ENCODE results near the gene TRIM38. TPM values are rescaled to one million over a fixed set of nuclear protein-coding genes. Genes with fewer than 3 reads are reported as not detected.
A peak's percentile ranks its signal among the peaks of the same experiment; 100 is the strongest.

Gene TRIM38
- total and polyA plus RNA-seq, 2 of the 13 experiments (the other 11 are each of a cell fraction or from before 2014, with no cell fraction given): 2.5 to 3.1 TPM

DNA sequence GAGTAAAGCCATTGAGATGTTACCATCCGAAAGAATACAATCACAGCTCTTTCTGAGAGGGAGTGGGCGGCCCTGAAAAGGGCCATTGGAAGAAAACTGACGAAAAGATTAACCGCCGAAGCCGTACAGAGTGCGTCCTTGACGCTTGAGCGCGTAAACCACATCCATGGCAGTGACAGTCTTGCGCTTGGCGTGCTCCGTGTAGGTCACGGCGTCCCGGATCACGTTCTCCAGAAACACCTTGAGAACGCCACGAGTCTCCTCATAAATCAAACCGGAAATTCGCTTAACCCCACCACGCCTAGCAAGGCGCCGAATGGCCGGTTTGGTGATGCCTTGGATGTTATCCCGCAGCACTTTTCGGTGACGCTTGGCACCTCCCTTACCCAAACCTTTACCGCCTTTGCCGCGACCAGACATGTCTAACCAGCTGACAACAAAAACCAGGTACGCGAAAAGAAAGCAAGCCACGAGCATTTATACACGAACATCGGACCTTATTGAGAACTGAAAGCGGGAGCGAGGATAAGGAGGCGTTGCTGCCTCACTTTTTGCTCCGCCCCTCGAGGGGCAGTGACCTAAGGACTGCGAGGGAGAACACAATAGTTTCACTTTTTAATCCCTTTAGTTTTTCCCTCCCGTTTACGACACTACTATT, 64.4 kb downstream of the TRIM38 start (continued):
- TF ChIP-seq, protein P1, sequence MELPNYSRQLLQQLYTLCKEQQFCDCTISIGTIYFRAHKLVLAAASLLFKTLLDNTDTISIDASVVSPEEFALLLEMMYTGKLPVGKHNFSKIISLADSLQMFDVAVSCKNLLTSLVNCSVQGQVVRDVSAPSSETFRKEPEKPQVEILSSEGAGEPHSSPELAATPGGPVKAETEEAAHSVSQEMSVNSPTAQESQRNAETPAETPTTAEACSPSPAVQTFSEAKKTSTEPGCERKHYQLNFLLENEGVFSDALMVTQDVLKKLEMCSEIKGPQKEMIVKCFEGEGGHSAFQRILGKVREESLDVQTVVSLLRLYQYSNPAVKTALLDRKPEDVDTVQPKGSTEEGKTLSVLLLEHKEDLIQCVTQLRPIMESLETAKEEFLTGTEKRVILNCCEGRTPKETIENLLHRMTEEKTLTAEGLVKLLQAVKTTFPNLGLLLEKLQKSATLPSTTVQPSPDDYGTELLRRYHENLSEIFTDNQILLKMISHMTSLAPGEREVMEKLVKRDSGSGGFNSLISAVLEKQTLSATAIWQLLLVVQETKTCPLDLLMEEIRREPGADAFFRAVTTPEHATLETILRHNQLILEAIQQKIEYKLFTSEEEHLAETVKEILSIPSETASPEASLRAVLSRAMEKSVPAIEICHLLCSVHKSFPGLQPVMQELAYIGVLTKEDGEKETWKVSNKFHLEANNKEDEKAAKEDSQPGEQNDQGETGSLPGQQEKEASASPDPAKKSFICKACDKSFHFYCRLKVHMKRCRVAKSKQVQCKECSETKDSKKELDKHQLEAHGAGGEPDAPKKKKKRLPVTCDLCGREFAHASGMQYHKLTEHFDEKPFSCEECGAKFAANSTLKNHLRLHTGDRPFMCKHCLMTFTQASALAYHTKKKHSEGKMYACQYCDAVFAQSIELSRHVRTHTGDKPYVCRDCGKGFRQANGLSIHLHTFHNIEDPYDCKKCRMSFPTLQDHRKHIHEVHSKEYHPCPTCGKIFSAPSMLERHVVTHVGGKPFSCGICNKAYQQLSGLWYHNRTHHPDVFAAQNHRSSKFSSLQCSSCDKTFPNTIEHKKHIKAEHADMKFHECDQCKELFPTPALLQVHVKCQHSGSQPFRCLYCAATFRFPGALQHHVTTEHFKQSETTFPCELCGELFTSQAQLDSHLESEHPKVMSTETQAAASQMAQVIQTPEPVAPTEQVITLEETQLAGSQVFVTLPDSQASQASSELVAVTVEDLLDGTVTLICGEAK (IDR thresholded peaks at IDR 0.05): no peak
- TF ChIP-seq, protein P1 (CRISPR knock-in tag; IDR thresholded peaks at IDR 0.05): peak; percentile 91
- peak; percentile 98; the same call in 1 of the 2 replicates for TF ChIP-seq ZNF557 (CRISPR knock-in tag; IDR thresholded peaks at IDR 0.05)
- TF ChIP-seq, protein P2, sequence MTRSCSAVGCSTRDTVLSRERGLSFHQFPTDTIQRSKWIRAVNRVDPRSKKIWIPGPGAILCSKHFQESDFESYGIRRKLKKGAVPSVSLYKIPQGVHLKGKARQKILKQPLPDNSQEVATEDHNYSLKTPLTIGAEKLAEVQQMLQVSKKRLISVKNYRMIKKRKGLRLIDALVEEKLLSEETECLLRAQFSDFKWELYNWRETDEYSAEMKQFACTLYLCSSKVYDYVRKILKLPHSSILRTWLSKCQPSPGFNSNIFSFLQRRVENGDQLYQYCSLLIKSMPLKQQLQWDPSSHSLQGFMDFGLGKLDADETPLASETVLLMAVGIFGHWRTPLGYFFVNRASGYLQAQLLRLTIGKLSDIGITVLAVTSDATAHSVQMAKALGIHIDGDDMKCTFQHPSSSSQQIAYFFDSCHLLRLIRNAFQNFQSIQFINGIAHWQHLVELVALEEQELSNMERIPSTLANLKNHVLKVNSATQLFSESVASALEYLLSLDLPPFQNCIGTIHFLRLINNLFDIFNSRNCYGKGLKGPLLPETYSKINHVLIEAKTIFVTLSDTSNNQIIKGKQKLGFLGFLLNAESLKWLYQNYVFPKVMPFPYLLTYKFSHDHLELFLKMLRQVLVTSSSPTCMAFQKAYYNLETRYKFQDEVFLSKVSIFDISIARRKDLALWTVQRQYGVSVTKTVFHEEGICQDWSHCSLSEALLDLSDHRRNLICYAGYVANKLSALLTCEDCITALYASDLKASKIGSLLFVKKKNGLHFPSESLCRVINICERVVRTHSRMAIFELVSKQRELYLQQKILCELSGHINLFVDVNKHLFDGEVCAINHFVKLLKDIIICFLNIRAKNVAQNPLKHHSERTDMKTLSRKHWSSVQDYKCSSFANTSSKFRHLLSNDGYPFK (CRISPR knock-in tag; IDR thresholded peaks at IDR 0.05; ENCODE audit: borderline replicate concordance): peak; percentile 75
- TF ChIP-seq ELF1 (CRISPR knock-in tag; IDR thresholded peaks at IDR 0.05): peak; percentile 70; the same call in 1 of the 2 replicates
- peak; percentile 59; the same call in 1 of the 2 replicates for TF ChIP-seq ZNF335 (CRISPR knock-in tag; IDR thresholded peaks at IDR 0.05)
- TF ChIP-seq ZFP90 (CRISPR knock-in tag; IDR thresholded peaks at IDR 0.05; ENCODE audit: borderline replicate concordance): peak; percentile 86
- peak; percentile 87 for TF ChIP-seq SOX13 (IDR thresholded peaks at IDR 0.05)
- TF ChIP-seq SOX13 (CRISPR knock-in tag; conservative IDR thresholded peaks at IDR 0.05 in 1 of 2, IDR thresholded peaks at IDR 0.05 in 1 of 2): peak in 1 of 2 experiments; percentile 81; a peak in 2 of 4 replicates
- peak; percentile 65; the same call in 1 of the 2 replicates for TF ChIP-seq ZNF367 (CRISPR knock-in tag; IDR thresholded peaks at IDR 0.05; ENCODE audit: borderline replicate concordance)
- TF ChIP-seq SATB2 (CRISPR knock-in tag; IDR thresholded peaks at IDR 0.05): peak; percentile 82; the same call in 1 of the 2 replicates
- no peak for TF ChIP-seq ZNF660 (CRISPR knock-in tag; IDR thresholded peaks at IDR 0.05; ENCODE audit: borderline replicate concordance, low read depth)
- TF ChIP-seq ZNF33B (CRISPR knock-in tag; IDR thresholded peaks at IDR 0.05): no peak; the same call in none of the 2 replicates
- peak; percentile 96 for TF ChIP-seq EED (CRISPR knock-in tag; IDR thresholded peaks at IDR 0.05)
- TF ChIP-seq FOXA1 (IDR thresholded peaks at IDR 0.05): no peak
- TF ChIP-seq FOXA1 (CRISPR knock-in tag; IDR thresholded peaks at IDR 0.05): peak; percentile 43
- peak; percentile 89 for TF ChIP-seq ZNF788 (CRISPR knock-in tag; IDR thresholded peaks at IDR 0.05; ENCODE audit: borderline replicate concordance)
